Endothelial cell of umbilical vein (primary cell): Measurements from ENCODE around the gene RFWD3.

Source experiments
- EZH2 ChIP-seq: IDR thresholded peaks from 2 replicates; pipeline ENCODE4 v1.6.1; 2012; ENCODE audit warnings: borderline replicate concordance, low read depth, mild to moderate bottlenecking, moderate library complexity, low read length, inconsistent platforms; ENCODE audit not compliant: severe bottlenecking
- FOS ChIP-seq: IDR thresholded peaks from 2 replicates; pipeline ENCODE4 v1.6.1; 2011; ENCODE audit warnings: mild to moderate bottlenecking, low read length, moderate library complexity, borderline replicate concordance; ENCODE audit not compliant: insufficient read depth
- MYC ChIP-seq: IDR thresholded peaks from one replicate; pipeline ENCODE4 v1.6.1; 2011; ENCODE audit warnings: mild to moderate bottlenecking, low read depth, low read length
- POLR2A ChIP-seq: IDR thresholded peaks from 2 replicates; pipeline ENCODE4 v1.6.1; 2012; ENCODE audit warnings: low read depth, mild to moderate bottlenecking, control low read depth, low read length
- POLR2AphosphoS5 ChIP-seq: IDR thresholded peaks from 2 replicates; pipeline ENCODE4 v1.6.1; 2012; ENCODE audit warnings: low read depth, mild to moderate bottlenecking, control low read depth, low read length, moderate library complexity; ENCODE audit not compliant: insufficient read depth
- TF ChIP-seq, protein P1 (sequence below), 2 donors: IDR thresholded peaks; 1 replicate in 1 of 2; 2 replicates in 1 of 2; pipeline ENCODE4 v1.5.1; 2011; ENCODE audit warnings: low read length in 2 of 2, mild to moderate bottlenecking in 2 of 2, moderate library complexity in 2 of 2, control low read depth in 1 of 2, inconsistent platforms in 1 of 2, low read depth in 1 of 2; ENCODE audit not compliant: insufficient read depth in 1 of 2; ENCODE audit errors: extremely low read depth in 1 of 2
- TF ChIP-seq, protein P2 (sequence below): IDR thresholded peaks from 2 replicates; pipeline ENCODE4 v1.6.1; 2011; ENCODE audit not compliant: insufficient read depth, insufficient read length

DNA sequence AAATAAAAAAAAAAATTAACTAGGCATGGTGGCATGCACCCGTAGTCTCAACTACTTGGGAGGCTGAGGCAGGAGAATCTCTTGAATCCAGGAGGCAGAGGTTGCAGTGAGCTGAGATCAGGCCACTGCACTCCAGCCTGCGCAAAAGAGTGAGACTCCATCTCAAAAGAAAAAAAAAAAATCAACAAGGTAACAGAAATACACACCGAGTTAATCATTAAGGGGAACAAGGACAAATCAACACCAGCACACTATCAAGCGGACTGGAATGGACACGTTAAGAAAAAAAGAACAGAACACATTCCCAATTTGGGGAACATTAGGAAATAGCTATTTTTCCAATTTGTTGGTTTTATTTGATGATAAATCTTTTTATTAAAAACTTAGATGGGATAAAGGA lies 31.4 kb downstream of the RFWD3 start:
- TF ChIP-seq, protein P1, sequence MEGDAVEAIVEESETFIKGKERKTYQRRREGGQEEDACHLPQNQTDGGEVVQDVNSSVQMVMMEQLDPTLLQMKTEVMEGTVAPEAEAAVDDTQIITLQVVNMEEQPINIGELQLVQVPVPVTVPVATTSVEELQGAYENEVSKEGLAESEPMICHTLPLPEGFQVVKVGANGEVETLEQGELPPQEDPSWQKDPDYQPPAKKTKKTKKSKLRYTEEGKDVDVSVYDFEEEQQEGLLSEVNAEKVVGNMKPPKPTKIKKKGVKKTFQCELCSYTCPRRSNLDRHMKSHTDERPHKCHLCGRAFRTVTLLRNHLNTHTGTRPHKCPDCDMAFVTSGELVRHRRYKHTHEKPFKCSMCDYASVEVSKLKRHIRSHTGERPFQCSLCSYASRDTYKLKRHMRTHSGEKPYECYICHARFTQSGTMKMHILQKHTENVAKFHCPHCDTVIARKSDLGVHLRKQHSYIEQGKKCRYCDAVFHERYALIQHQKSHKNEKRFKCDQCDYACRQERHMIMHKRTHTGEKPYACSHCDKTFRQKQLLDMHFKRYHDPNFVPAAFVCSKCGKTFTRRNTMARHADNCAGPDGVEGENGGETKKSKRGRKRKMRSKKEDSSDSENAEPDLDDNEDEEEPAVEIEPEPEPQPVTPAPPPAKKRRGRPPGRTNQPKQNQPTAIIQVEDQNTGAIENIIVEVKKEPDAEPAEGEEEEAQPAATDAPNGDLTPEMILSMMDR (IDR thresholded peaks at IDR 0.05; ENCODE audit: extremely low read depth in 1 of 2, insufficient read depth in 1 of 2, low read depth in 1 of 2, low read length in 2 of 2) = no peak
- TF ChIP-seq POLR2AphosphoS5 (no peak), MYC (no peak), POLR2A (no peak), EZH2 (no peak), FOS (no peak)
- TF ChIP-seq, protein P2, sequence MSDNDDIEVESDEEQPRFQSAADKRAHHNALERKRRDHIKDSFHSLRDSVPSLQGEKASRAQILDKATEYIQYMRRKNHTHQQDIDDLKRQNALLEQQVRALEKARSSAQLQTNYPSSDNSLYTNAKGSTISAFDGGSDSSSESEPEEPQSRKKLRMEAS = no peak
